K562 (cell line): ENCODE measurements around the gene PTPN14. TPM values are rescaled to one million over a fixed set of nuclear protein-coding genes. Genes with fewer than 3 reads are reported as not detected.

Experiments used
- ATAC-seq: fragments of 200-7000 bp; cut with Tn5 transposase; 3 replicates; pipeline ENCODE4 v1.9.1; 2020; ENCODE audit warnings: moderate library complexity
- BruUV-seq: library from RNA; stranded (reverse); fragments of 400-500 nt; replicated peaks from 2 replicates; lab custom pipeline; 2021; lab: Mats Ljungman, UMichigan
- CTCF ChIA-PET: fragments of 300-600 bp; formaldehyde crosslinking; extraction: SDS; loops from one replicate; lab custom pipeline; 2021; ENCODE audit warnings: low intra/inter-chr PET ratio; lab: Yijun Ruan, JAX
- POLR2A ChIA-PET: fragments of 300-600, 350-650 bp; sonication (Branson Sonifier 250); formaldehyde crosslinking; extraction: SDS; loops from one replicate; lab custom pipeline; 2021; ENCODE audit warnings: antibody characterized with exemption, inconsistent platforms; lab: Yijun Ruan, JAX
- DNase-seq, 4 experiments: peaks; one replicate each; pipeline versions ENCODE4 v3.0.0 to v3.0.0-alpha.2; 2011 to 2018; ENCODE audit warnings: low spot score in 3 of 4, mixed read lengths in 3 of 4; ENCODE audit errors: extremely low read depth in 1 of 4
- FAIRE-seq: peaks from 2 replicates; lab custom pipeline; 2011; peaks lifted over from hg19 to GRCh38; lab: Jason Lieb, UNC
- H2AFZ ChIP-seq: 2 replicates; pipeline ENCODE4 v1.6.0; 2011; ENCODE audit warnings: low read depth, low read length, control low read depth, inconsistent platforms
- H3K27ac ChIP-seq: fragments of 200-600 bp; 3 replicates; pipeline ENCODE4 v1.8.0; 2011; ENCODE audit warnings: low read depth, mild to moderate bottlenecking, control low read depth, inconsistent platforms, low read length, moderate library complexity, mixed read lengths; ENCODE audit errors: extremely low read depth
- H3K27me3 ChIP-seq, 2 experiments: fragments of 300-600 bp in 1 of 2; 2 replicates in 1 of 2; 3 replicates in 1 of 2; pipeline versions ENCODE4 v1.6.0 to v1.8.0; 2011; ENCODE audit warnings: inconsistent platforms in 2 of 2, low read length in 2 of 2, mild to moderate bottlenecking in 1 of 2, mixed read lengths in 1 of 2, moderate library complexity in 1 of 2; ENCODE audit not compliant: control insufficient read depth in 2 of 2, insufficient read depth in 2 of 2
- H3K36me3 ChIP-seq: fragments of 300-600 bp; 3 replicates; pipeline ENCODE4 v1.8.0; 2011; ENCODE audit warnings: mild to moderate bottlenecking, low read length, inconsistent platforms; ENCODE audit not compliant: control insufficient read depth, insufficient read depth
- H3K4me1 ChIP-seq, 2 experiments: fragments of 200-600 bp in 1 of 2; replicated peaks in 1 of 2; 2 replicates in 1 of 2; 3 replicates in 1 of 2; pipeline versions ENCODE4 v1.5.1 to v1.8.0; 2011; ENCODE audit warnings: inconsistent platforms in 2 of 2, low read length in 2 of 2, mild to moderate bottlenecking in 1 of 2, mixed read lengths in 1 of 2, moderate library complexity in 1 of 2; ENCODE audit not compliant: control insufficient read depth in 2 of 2, insufficient read depth in 2 of 2
- H3K4me2 ChIP-seq: 2 replicates; pipeline ENCODE4 v1.6.1; 2011; ENCODE audit warnings: low read length, control low read depth, inconsistent platforms, mixed read lengths; ENCODE audit not compliant: insufficient read depth
- H3K4me3 ChIP-seq: fragments of 200-600 bp; sonication (generic), shearing (Covaris generic); 2 replicates; pipeline ENCODE4 v1.5.1; 2016; ENCODE audit warnings: control low read depth, inconsistent platforms
- H3K79me2 ChIP-seq: fragments of 200-600 bp; 3 replicates; pipeline ENCODE4 v1.8.0; 2011; ENCODE audit warnings: low read length, inconsistent platforms; ENCODE audit not compliant: control insufficient read depth, insufficient read depth
- H3K9ac ChIP-seq, 2 experiments: 2 replicates each; pipeline versions ENCODE4 v1.6.0 to v1.6.1; 2011; ENCODE audit warnings: low read depth in 2 of 2, low read length in 2 of 2, control low read depth in 1 of 2, inconsistent platforms in 1 of 2, mild to moderate bottlenecking in 1 of 2, mixed read lengths in 1 of 2; ENCODE audit not compliant: insufficient read depth in 1 of 2
- H3K9me1 ChIP-seq: one replicate; pipeline ENCODE4 v1.6.0; 2011; ENCODE audit warnings: inconsistent platforms, mild to moderate bottlenecking, low read length, moderate library complexity; ENCODE audit not compliant: control insufficient read depth, insufficient read depth
- H3K9me3 ChIP-seq: replicated peaks from 2 replicates; pipeline ENCODE4 v1.5.1; 2011; ENCODE audit warnings: low read depth, low read length, inconsistent platforms; ENCODE audit not compliant: control insufficient read depth, insufficient read depth
- H4K20me1 ChIP-seq: replicated peaks from 2 replicates; pipeline ENCODE4 v1.6.1; 2011; ENCODE audit warnings: low read length, inconsistent platforms, mixed read lengths; ENCODE audit not compliant: control insufficient read depth, insufficient read depth
- HIVEP1 ChIP-seq: fragments of 250-450 bp; sonication (Bioruptor Pico); IDR thresholded peaks from 2 replicates; pipeline ENCODE4 v1.4.0; 2020; ENCODE audit warnings: mild to moderate bottlenecking
- MCM7 ChIP-seq, 2 experiments: fragments of 450-650 bp; IDR thresholded peaks; 2 replicates each; pipeline ENCODE4 v1.6.1; 2016 to 2018
- NCOA2 ChIP-seq, 2 experiments: fragments of 450-650 bp; IDR thresholded peaks; 2 replicates each; pipeline ENCODE4 v1.6.1; 2018; ENCODE audit warnings: mild to moderate bottlenecking in 2 of 2, moderate library complexity in 1 of 2; ENCODE audit not compliant: partially characterized antibody in 2 of 2
- NFIC ChIP-seq: fragments of 450-650 bp; IDR thresholded peaks from 2 replicates; pipeline ENCODE4 v1.6.1; 2017; ENCODE audit warnings: mild to moderate bottlenecking, inconsistent platforms
- NFIX ChIP-seq: fragments of 250-450 bp; sonication (Bioruptor Pico); IDR thresholded peaks from 2 replicates; pipeline ENCODE4 v1.4.0; 2020; ENCODE audit warnings: low read depth, mild to moderate bottlenecking, moderate library complexity
- POU5F1 ChIP-seq: fragments of 150-350 bp; IDR thresholded peaks from 2 replicates; pipeline ENCODE4 v1.6.1; 2014; ENCODE audit warnings: borderline replicate concordance, low read length, low read depth, mild to moderate bottlenecking; ENCODE audit not compliant: partially characterized antibody
- PTTG1 ChIP-seq: fragments of 450-650 bp; IDR thresholded peaks from 2 replicates; pipeline ENCODE4 v1.6.1; 2016; ENCODE audit warnings: low read depth, mild to moderate bottlenecking, missing genetic modification characterization, missing compliant biosample characterization
- SLC30A9 ChIP-seq: fragments of 250-450 bp; sonication (Bioruptor Pico); IDR thresholded peaks from 2 replicates; pipeline ENCODE4 v1.8.0; 2022; ENCODE audit warnings: mild to moderate bottlenecking, moderate library complexity
- TAF15 ChIP-seq: fragments of 200-400 bp; formaldehyde crosslinking; IDR thresholded peaks from 2 replicates; pipeline ENCODE4 v1.6.1; 2017; ENCODE audit warnings: mild to moderate bottlenecking, low read depth, low read length, moderate library complexity
- TBL1XR1 ChIP-seq, 2 experiments: IDR thresholded peaks; 2 replicates each; pipeline ENCODE4 v1.6.1; 2012; ENCODE audit warnings: improper control_type of control experiment in 2 of 2, low read length in 2 of 2, mild to moderate bottlenecking in 1 of 2
- ZNF324 ChIP-seq: fragments of 250-450 bp; sonication (Bioruptor Pico); IDR thresholded peaks from 2 replicates; pipeline ENCODE4 v1.4.0; 2020; ENCODE audit warnings: mild to moderate bottlenecking
- WGBS: fragments of 100-300 bp; shearing (Covaris generic); methylation state at CpG from one replicate; pipeline ENCODE4 v1.1.6; 2016; ENCODE audit warnings: low coverage, mixed read lengths; ENCODE audit not compliant: insufficient coverage; ENCODE audit errors: missing lambda C conversion rate; 5-methylcytosine and 5-hydroxymethylcytosine counted together
- in situ Hi-C: fragments of 300-500 bp; cut with MboI; formaldehyde crosslinking; loops from 4 replicates; pipeline ENCODE4 v1.15.0; 2018; ENCODE audit warnings: inconsistent platforms, mixed read lengths
- intact Hi-C: fragments of 100-400 bp; cut with micrococcal nuclease; formaldehyde crosslinking; loops from 2 replicates; pipeline ENCODE4 v1.14.2; 2022
- polyA plus RNA-seq, 8 experiments: library from polyadenylated mRNA; depleted of rRNA in 4 of 8; stranded (reverse) in 5 of 8; unstranded in 3 of 8; fragments of >200 nt; fragmentation: Nextera tagmentation in 2 of 8; fragmentation: Illumina TruSeq in 1 of 8; extraction: Ambion mirVana in 2 of 8; extraction: Trizol in 1 of 8; gene quantifications; 2 replicates each; pipeline versions ENCODE4 v1.2.1 to v1.2.3, GENCODE V29; 2011 to 2014; ENCODE audit warnings: inconsistent platforms in 1 of 8, missing spikeins in 1 of 8
- total RNA-seq, 7 experiments: library from RNA; depleted of rRNA in 6 of 7; stranded (reverse); fragments of >200 nt in 6 of 7; fragmentation: Illumina TruSeq in 2 of 7; extraction: Trizol in 2 of 7; gene quantifications; 2 replicates each; pipeline versions ENCODE4 v1.2.1 to v1.2.3, GENCODE V29; 2011 to 2021; ENCODE audit warnings: low replicate concordance in 1 of 7
- TF ChIP-seq, protein P1 (sequence below): fragments of 450-650 bp; IDR thresholded peaks from one replicate; pipeline ENCODE4 v1.6.1; 2018; ENCODE audit warnings: mild to moderate bottlenecking, moderate library complexity; ENCODE audit not compliant: partially characterized antibody
- TF ChIP-seq, protein P2 (sequence below), 2 experiments: fragments of 200-800 bp in 1 of 2; sonication (Bioruptor generic) in 1 of 2; sonication (generic) in 1 of 2; formaldehyde crosslinking in 1 of 2; IDR thresholded peaks in 1 of 2; conservative IDR thresholded peaks in 1 of 2; 2 replicates each; pipeline versions ENCODE4 v1.5.0 to v1.6.1; 2016 to 2020; ENCODE audit warnings: missing compliant biosample characterization in 1 of 2, missing genetic modification characterization in 1 of 2, missing genetic modification reagents in 1 of 2

Gene PTPN14
- total and polyA plus RNA-seq, 9 of the 15 experiments (the other 6 are each of a cell fraction or from before 2014, with no cell fraction given), result 0.01 to 0.29 (median 0.04) TPM; not detected in 6

DNA sequence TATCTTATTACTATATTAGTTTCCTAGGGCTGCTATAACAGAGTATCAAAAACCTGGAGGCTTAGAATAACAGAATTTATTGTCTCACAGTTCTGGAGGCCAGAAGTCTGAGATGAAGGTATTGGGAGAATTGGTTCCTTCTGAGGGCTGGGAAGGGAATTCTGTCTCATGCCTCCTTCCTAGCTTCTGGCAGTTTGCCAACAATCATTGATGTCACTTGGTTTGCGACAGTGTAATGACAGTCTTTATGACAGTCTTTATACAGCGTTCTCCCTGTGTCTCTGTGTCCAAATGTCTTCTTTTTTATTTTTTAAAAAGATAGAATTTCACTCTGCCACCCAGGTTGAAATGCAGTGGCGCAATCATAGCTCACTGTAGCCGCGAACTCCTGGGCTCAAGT, 35.8 kb upstream of the PTPN14 start:
- no peaks in the 10 kb centered on the region for H3K9me1 ChIP-seq
- no peaks in the 10 kb centered on the region for H3K4me1 ChIP-seq
- WGBS, result 1% methylated on average over 5 of the region's 5 CpGs
- intact Hi-C loops (loop anchor here (5.0 to 10.0 kb wide), 2 partner anchors 322 to 375 kb away; no protein-coding TSS in a partner anchor), in situ Hi-C loops (loop anchor here (5.0 kb wide), 1 partner anchor 250 kb away; no protein-coding TSS in a partner anchor)
- DNase-seq, result no peak
- no peaks in the 10 kb centered on the region for H4K20me1 ChIP-seq
- H3K36me3 ChIP-seq, result no peaks in the 10 kb centered on the region
- peaks cover 4 to 6% of the 10 kb centered on the region in 2 experiments; a peak in 4 of 5 replicates for H3K27me3 ChIP-seq
- H3K9ac ChIP-seq, result no peak overlapping the region
- no peak for ATAC-seq
- TF ChIP-seq NCOA2 (IDR thresholded peaks at IDR 0.05; ENCODE audit: partially characterized antibody in 2 of 2) (no peak), NFIC (peak; percentile 96), NFIX (CRISPR knock-in tag) (peak; percentile 97)
- POLR2A ChIA-PET, result interaction anchor here (0.7 kb wide), 2 partner anchors 31 to 471 kb away, joined by 3 read pairs; no protein-coding TSS in a partner anchor
- H3K79me2 ChIP-seq, result no peaks in the 10 kb centered on the region
- H3K4me3 ChIP-seq, result no peak overlapping the region
- no peak overlapping the region for H3K27ac ChIP-seq
- H3K9me3 ChIP-seq, result no peaks in the 10 kb centered on the region
- no TSS peak for BruUV-seq
- H2AFZ ChIP-seq, result no peak overlapping the region
- no peak overlapping the region for H3K4me2 ChIP-seq
- FAIRE-seq, result no peak
- CTCF ChIA-PET, result no interaction called here

DNA sequence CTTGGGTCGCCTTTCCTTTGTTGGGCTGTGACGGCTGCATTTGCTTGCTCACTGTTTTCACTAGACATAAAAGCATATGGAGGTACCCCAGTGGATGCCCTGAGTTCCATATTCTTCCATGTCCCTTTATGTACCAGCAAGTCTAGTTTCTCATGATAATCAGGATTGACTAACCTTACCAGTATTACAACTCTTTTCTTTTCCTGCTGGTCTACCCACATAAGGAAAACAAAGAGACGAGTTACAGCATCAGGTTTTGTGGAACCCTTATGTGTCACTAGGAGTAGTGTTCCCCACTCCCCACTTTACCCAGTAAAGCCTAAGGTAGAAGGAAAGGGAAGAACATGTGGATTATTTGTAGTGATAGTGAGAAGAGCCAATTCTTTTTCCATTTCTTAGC, 35.2 kb upstream of the PTPN14 start:
- intact Hi-C loops (loop anchor here (5.0 to 10.0 kb wide), 2 partner anchors 322 to 374 kb away; no protein-coding TSS in a partner anchor), in situ Hi-C loops (loop anchor here (5.0 kb wide), 1 partner anchor 249 kb away; no protein-coding TSS in a partner anchor)
- Histone ChIP-seq H3K27ac (no peak overlapping the region), H3K4me2 (no peak overlapping the region), H3K9me1 (no peaks in the 10 kb centered on the region), H3K4me1 (no peaks in the 10 kb centered on the region), H2AFZ (no peak overlapping the region), H3K79me2 (no peaks in the 10 kb centered on the region), H3K36me3 (no peaks in the 10 kb centered on the region), H3K9ac (no peak overlapping the region), H3K27me3 (peaks cover 4 to 8% of the 10 kb centered on the region in 2 experiments; a peak in 4 of 5 replicates), H3K4me3 (no peak overlapping the region), H3K9me3 (no peaks in the 10 kb centered on the region), H4K20me1 (no peaks in the 10 kb centered on the region)
- DNase-seq, result no peak
- POLR2A ChIA-PET, result interaction anchor here (0.7 kb wide), 1 partner anchor 30 kb away, joined by 3 read pairs; no protein-coding TSS in a partner anchor
- 0% methylated on average over 3 of the region's 3 CpGs for WGBS
- ATAC-seq, result no peak
- no TSS peak for BruUV-seq
- FAIRE-seq, result no peak
- CTCF ChIA-PET, result no interaction called here
- TF ChIP-seq SLC30A9 (no peak), PTTG1 (tag) (no peak), TBL1XR1 (IDR thresholded peaks at IDR 0.05; ENCODE audit: low read length in 2 of 2) (no peak), TAF15 (no peak), HIVEP1 (CRISPR knock-in tag) (no peak), MCM7 (IDR thresholded peaks at IDR 0.05) (no peak), ZNF324 (CRISPR knock-in tag) (no peak), POU5F1 (no peak)
- TF ChIP-seq, protein P1, sequence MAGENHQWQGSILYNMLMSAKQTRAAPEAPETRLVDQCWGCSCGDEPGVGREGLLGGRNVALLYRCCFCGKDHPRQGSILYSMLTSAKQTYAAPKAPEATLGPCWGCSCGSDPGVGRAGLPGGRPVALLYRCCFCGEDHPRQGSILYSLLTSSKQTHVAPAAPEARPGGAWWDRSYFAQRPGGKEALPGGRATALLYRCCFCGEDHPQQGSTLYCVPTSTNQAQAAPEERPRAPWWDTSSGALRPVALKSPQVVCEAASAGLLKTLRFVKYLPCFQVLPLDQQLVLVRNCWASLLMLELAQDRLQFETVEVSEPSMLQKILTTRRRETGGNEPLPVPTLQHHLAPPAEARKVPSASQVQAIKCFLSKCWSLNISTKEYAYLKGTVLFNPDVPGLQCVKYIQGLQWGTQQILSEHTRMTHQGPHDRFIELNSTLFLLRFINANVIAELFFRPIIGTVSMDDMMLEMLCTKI, result no peak
- TF ChIP-seq, protein P2, sequence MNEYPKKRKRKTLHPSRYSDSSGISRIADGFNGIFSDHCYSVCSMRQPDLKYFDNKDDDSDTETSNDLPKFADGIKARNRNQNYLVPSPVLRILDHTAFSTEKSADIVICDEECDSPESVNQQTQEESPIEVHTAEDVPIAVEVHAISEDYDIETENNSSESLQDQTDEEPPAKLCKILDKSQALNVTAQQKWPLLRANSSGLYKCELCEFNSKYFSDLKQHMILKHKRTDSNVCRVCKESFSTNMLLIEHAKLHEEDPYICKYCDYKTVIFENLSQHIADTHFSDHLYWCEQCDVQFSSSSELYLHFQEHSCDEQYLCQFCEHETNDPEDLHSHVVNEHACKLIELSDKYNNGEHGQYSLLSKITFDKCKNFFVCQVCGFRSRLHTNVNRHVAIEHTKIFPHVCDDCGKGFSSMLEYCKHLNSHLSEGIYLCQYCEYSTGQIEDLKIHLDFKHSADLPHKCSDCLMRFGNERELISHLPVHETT (CRISPR knock-in tag; conservative IDR thresholded peaks at IDR 0.05 in 1 of 2, IDR thresholded peaks at IDR 0.05 in 1 of 2), result no peak
